Heart right ventricle (tissue), 16 donors: ENCODE data around the gene SIN3A. TPM values are rescaled to one million over a fixed set of nuclear protein-coding genes. Genes with fewer than 3 reads are reported as not detected.

ENCODE experiments used
- ATAC-seq, 8 donors: fragments of 200-7000 bp; cut with Tn5 transposase; one replicate each; pipeline ENCODE4 v1.9.1; 2020; ENCODE audit warnings: mild to moderate bottlenecking in 8 of 8, moderate library complexity in 8 of 8, moderate number of reproducible peaks in 1 of 8
- DNase-seq, 2 donors: peaks; one replicate each; pipeline ENCODE4 v3.0.0-alpha.2; 2020
- H3K27ac ChIP-seq, 10 donors: fragments of 200-600 bp; sonication (generic) in 2 of 10; one replicate each; pipeline versions ENCODE4 v1.5.0 to v1.8.0; 2020 to 2022; ENCODE audit warnings: mild to moderate bottlenecking in 3 of 10
- H3K27me3 ChIP-seq, 7 donors: fragments of 200-600 bp; one replicate each; pipeline ENCODE4 v1.8.0; 2021 to 2022; ENCODE audit warnings: mild to moderate bottlenecking in 2 of 7
- H3K36me3 ChIP-seq, 9 donors: fragments of 200-600 bp; sonication (generic) in 1 of 9; one replicate each; pipeline versions ENCODE4 v1.5.0 to v1.8.0; 2020 to 2022; ENCODE audit warnings: mild to moderate bottlenecking in 2 of 9
- H3K4me1 ChIP-seq, 9 donors: fragments of 200-600 bp; sonication (generic) in 1 of 9; one replicate each; pipeline versions ENCODE4 v1.5.0 to v1.8.0; 2020 to 2022; ENCODE audit warnings: mild to moderate bottlenecking in 4 of 9
- H3K4me3 ChIP-seq, 10 donors: fragments of 200-600 bp; sonication (generic) in 2 of 10; one replicate each; pipeline versions ENCODE4 v1.5.0 to v1.8.0; 2020 to 2022; ENCODE audit warnings: mild to moderate bottlenecking in 7 of 10, moderate library complexity in 2 of 10
- H3K9me3 ChIP-seq, 11 donors: fragments of 200-600 bp in 10 of 11; sonication (generic) in 2 of 11; one replicate each; pipeline versions ENCODE4 v1.5.0 to v1.8.0; 2013 to 2022; ENCODE audit warnings: mild to moderate bottlenecking in 2 of 11, control low read depth in 1 of 11, moderate library complexity in 1 of 11
- WGBS, 2 donors: extraction: QIAGEN DNeasy Blood & Tissue Kit; methylation state at CpG; one replicate each; pipeline ENCODE4 v1.1.7; 2013; ENCODE audit warnings: inconsistent platforms in 1 of 2; 5-methylcytosine and 5-hydroxymethylcytosine counted together
- intact Hi-C, 10 donors: fragments of 100-400 bp; cut with DNase I; formaldehyde crosslinking; loops; one replicate each; pipeline versions ENCODE4 v1.11.1 to v1.14.2; 2022
- polyA plus RNA-seq, 2 donors: library from polyadenylated mRNA; stranded (reverse); fragments of 200-250 nt; gene quantifications; one replicate each; pipeline ENCODE4 v1.2.3, GENCODE V29; 2013
- total RNA-seq, 10 donors: library from RNA; stranded (reverse); fragmentation: NEBNext Ultra II Directional in 3 of 10; extraction: Animal tissue kit (Norgen Biotek cat#: 25700) in 3 of 10; gene quantifications; one replicate each; pipeline versions ENCODE4 v1.2.1 to v1.2.4, GENCODE V29; 2021 to 2023
- TF ChIP-seq, protein P1 (sequence below), 9 donors: fragments of 200-600 bp; sonication (generic) in 2 of 9; IDR thresholded peaks; one replicate each; pipeline versions ENCODE4 v1.5.0 to v1.8.0; 2021 to 2022; ENCODE audit warnings: antibody characterized with exemption in 9 of 9, mild to moderate bottlenecking in 5 of 9, moderate library complexity in 1 of 9
- donor health status: Arrhythmogenic right ventricular cardiomyopathy.
- donor health status: ischemic (EF 13 %, LVEDD 7.1; RV severe dilation, severe dysfunction).
- donor health status: healthy with polysubstance abuse.
- donor health status: DM: no; HTN: yes; CAD: no.
- donor health status: DM: no; HTN: no; CAD: no.
- donor health status: ischemic (EF 25% LVEDD 6.9; RV normal size, moderate dysfunction).
- donor health status: ischemic (EF 25% LVEDD 5.7; RV mildly dilated, moderate dysfunction).
- donor health status: healthy.
- donor health status: DM: yes; HTN: yes; CAD: no.
- donor health status: Ischemic cardiomyopathy.
- donor health status: ischemic (EF 35%, LVEDD 5.7; RV mildly dilated, moderate dysfunction).
- donor health status: nonischemic (EF 11% LVEDD 7.7; RV severe dilation, severe dysfunction).
- donor health status: DM: yes; HTN: yes; CAD: no.
- donor health status: PGD.
- donor health status: ischemic (EF 29% LVEDD 5.4; RV normal size, mild dysfunction).
- donor health status: nonischemic (EF 23%, LVEDD 6.1; RV moderate dilation, normal function).

The SIN3A gene
- total and polyA plus RNA-seq, 12 donors = 7.9 to 41.8 (median 29.3) TPM

GRCh38 chr15:75342221-75342620 is 109.3 kb downstream of the SIN3A start:
- Histone ChIP-seq H3K4me1 (peaks cover 0 to 23% (median 7%) of the 10 kb centered on the region in 9 donors), H3K36me3 (peaks cover 0 to 34% (median 0%) of the 10 kb centered on the region in 9 donors), H3K27ac (no peak overlapping the region), H3K9me3 (no peaks in the 10 kb centered on the region), H3K4me3 (no peak overlapping the region), H3K27me3 (peaks cover 0 to 18% (median 0%) of the 10 kb centered on the region in 7 donors)
- 86 to 89% methylated on average over 6 of the region's 6 CpGs for WGBS, 2 donors
- intact Hi-C loops = no loop called here
- TF ChIP-seq, protein P1, sequence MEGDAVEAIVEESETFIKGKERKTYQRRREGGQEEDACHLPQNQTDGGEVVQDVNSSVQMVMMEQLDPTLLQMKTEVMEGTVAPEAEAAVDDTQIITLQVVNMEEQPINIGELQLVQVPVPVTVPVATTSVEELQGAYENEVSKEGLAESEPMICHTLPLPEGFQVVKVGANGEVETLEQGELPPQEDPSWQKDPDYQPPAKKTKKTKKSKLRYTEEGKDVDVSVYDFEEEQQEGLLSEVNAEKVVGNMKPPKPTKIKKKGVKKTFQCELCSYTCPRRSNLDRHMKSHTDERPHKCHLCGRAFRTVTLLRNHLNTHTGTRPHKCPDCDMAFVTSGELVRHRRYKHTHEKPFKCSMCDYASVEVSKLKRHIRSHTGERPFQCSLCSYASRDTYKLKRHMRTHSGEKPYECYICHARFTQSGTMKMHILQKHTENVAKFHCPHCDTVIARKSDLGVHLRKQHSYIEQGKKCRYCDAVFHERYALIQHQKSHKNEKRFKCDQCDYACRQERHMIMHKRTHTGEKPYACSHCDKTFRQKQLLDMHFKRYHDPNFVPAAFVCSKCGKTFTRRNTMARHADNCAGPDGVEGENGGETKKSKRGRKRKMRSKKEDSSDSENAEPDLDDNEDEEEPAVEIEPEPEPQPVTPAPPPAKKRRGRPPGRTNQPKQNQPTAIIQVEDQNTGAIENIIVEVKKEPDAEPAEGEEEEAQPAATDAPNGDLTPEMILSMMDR (IDR thresholded peaks at IDR 0.05) = no peak
- DNase-seq = no peak
- ATAC-seq = no peak

DNA sequence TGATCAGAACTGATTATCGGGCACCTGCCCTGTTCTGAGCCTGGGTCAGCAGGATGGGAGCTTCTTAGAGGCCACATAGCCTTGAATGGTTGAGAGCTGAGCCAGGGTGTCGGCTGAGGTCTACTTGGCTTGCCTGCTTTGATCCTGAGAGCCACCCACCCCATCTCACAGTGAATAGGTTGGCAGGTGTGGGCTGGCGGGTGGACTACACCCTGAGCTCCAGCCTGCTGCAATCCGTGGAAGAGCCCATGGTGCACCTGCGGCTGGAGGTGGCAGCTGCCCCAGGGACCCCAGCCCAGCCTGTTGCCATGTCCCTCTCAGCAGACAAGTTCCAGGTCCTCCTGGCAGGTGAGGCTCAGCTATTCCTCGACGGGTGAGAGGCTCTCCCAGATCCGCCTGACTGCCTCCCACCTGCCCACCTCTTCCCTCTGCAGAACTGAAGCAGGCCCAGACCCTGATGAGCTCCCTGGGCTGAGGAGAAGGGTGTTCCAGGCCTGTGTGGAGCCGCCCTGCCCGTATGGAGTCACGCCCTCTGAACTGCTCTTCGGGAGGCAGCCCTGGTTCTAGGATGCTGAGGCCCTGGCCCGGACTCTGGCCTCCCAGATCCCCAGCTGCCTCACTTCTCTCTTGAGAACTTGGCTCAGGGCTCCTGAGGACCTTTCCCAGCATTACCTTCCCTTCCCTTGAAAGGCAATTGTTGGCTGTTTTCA is 111.8 kb downstream of the SIN3A start:
- peak in 1 of 8 donors; percentile 6 for ATAC-seq
- Histone ChIP-seq H3K9me3 (no peaks in the 10 kb centered on the region), H3K27me3 (no peaks in the 10 kb centered on the region), H3K27ac (no peak overlapping the region), H3K4me3 (no peak overlapping the region), H3K4me1 (peaks cover 4 to 29% (median 16%) of the 10 kb centered on the region in 9 donors), H3K36me3 (peaks cover 0 to 34% (median 0%) of the 10 kb centered on the region in 9 donors)
- TF ChIP-seq, protein P1 (IDR thresholded peaks at IDR 0.05) = no peak
- intact Hi-C loops = loop anchor here in 1 of 10 donors (10.0 kb wide), 1 partner anchor 315 kb away; the partner anchor contains the start of gene PPCDC
- no peak for DNase-seq
- 93 to 95% methylated on average over 13 of the region's 13 CpGs for WGBS, 2 donors

DNA sequence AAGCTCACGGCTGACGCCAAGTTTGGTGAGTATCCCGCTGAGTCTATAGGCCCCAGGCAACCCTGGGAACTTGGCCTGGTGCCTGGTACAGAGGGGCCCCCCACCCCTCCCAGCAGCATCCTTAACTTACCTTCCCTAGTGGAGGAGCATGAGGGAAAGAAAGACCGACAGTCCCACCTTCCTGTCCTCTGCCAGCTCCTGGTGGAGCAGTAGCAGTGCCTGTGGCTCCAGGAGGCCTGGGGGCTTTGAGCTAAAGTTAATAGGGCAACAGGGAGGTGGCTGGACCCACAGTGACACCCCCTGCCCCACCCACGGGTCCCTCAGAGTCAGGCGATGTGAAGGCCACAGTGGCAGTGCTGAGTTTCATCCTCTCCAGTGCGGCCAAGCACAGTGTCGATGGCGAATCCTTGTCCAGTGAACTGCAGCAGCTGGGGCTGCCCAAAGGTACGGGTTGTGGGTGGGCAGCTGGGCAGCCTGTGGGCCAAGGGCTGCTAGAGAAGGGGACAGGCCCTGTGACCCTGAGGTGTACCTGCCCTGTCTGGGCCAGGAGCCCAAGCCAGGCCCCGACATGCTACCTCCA is 112.7 kb downstream of the SIN3A start:
- intact Hi-C loops = loop anchor here in 1 of 10 donors (10.0 kb wide), 1 partner anchor 314 kb away; the partner anchor contains the start of gene PPCDC
- peaks cover 4 to 25% (median 13%) of the 10 kb centered on the region in 9 donors for H3K4me1 ChIP-seq
- H3K27ac ChIP-seq = no peak overlapping the region
- 88 to 95% methylated on average over 11 of the region's 11 CpGs for WGBS, 2 donors
- H3K4me3 ChIP-seq = no peak overlapping the region
- DNase-seq (no peak), ATAC-seq (no peak)
- no peaks in the 10 kb centered on the region for H3K27me3 ChIP-seq
- TF ChIP-seq, protein P1 (IDR thresholded peaks at IDR 0.05) = no peak
- H3K36me3 ChIP-seq = peaks cover 0 to 34% (median 0%) of the 10 kb centered on the region in 9 donors
- no peaks in the 10 kb centered on the region for H3K9me3 ChIP-seq

DNA sequence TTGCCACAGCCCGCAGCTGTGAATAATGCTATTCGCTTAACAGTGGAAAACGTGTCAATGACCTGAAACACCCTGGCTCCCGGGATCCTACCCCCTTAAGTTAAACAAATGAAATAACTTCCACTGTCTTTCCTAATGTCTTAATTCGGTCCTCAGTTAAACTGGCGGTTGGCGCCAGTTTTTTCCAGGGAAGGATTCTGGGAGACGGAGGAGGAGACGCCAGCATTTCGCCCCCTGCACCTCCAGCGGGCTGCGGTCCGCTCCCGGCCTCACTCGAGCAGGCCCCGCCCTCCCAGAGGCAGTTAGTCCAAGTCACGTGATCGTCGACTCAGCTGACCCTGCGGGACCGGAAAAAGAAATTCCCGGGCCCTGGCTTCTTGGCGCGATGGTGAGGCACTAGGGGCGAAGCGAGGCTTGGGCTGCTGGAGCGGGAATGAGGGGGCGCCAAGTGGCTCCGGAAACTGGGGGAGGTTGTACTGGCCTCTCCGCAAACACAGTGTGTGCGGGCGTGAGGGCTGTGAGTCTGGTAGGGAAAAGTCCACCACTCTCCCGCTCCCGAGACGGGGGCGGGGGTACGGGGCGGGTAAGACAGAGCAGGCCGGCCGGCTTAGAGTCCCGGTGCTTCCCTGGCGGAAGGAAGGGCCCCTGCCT is 115.7 kb downstream of the SIN3A start, which contains the start of gene COMMD4:
Gene COMMD4, plus strand, starts transcription at position 359 of the 651 bp plus-strand sequence. Its CDS starts 27 bp downstream, at position 386.
- H3K36me3 ChIP-seq = peaks cover 0 to 25% (median 0%) of the 10 kb centered on the region in 9 donors
- H3K27me3 ChIP-seq = no peaks in the 10 kb centered on the region
- peak within 1 kb of the TSS in 9 of 10 donors; percentile 37 to 88 (median 64) for H3K27ac ChIP-seq
- intact Hi-C loops = loop anchor here in 1 of 10 donors (10.0 kb wide), 1 partner anchor 311 kb away; the partner anchor contains the start of gene PPCDC
- H3K9me3 ChIP-seq = no peaks in the 10 kb centered on the region
- WGBS, 2 donors = 1% methylated on average over 38 to 42 of the region's 42 CpGs
- peak within 1 kb of the TSS; percentile 67 to 83 (median 78) for H3K4me3 ChIP-seq
- TF ChIP-seq, protein P1 (IDR thresholded peaks at IDR 0.05) = no peak
- peaks cover 4 to 24% (median 13%) of the 10 kb centered on the region in 9 donors for H3K4me1 ChIP-seq
- ATAC-seq (peak; percentile 87 to 98 (median 95)), DNase-seq (peak; percentile 95 to 97)
